CD4-positive, CD25-positive, alpha-beta regulatory T cell (primary cell): Measurements from ENCODE around the gene VEZT. TPM values are rescaled to one million over a fixed set of nuclear protein-coding genes. Genes with fewer than 3 reads are reported as not detected.
"Not testable (repeated sequence)": the region's sequence is repeated elsewhere in the genome, so short reads cannot be mapped to it uniquely, and the experiment has no call there.

Experiments used
- ATAC-seq, 2 donors: fragments of 150-1000 bp; cut with Tn5 transposase; one replicate each; pipeline ENCODE4 v1.10.0; 2021; ENCODE audit warnings: low read depth in 2 of 2, moderate number of reproducible peaks in 2 of 2, moderate library complexity in 1 of 2
- DNase-seq, 3 donors: peaks; one replicate each; pipeline versions ENCODE4 v3.0.0 to v3.0.0-alpha.2; 2012 to 2022; ENCODE audit warnings: mixed read lengths in 1 of 3
- H3K27ac ChIP-seq: one replicate; pipeline ENCODE4 v1.7.0; 2013; ENCODE audit warnings: mild to moderate bottlenecking, low read length; ENCODE audit not compliant: insufficient read depth, poor library complexity, severe bottlenecking
- H3K27me3 ChIP-seq: one replicate; pipeline ENCODE4 v1.7.0; 2013; ENCODE audit warnings: low read length; ENCODE audit not compliant: control insufficient read depth, insufficient read depth
- H3K36me3 ChIP-seq: one replicate; pipeline ENCODE4 v1.7.0; 2013; ENCODE audit warnings: mild to moderate bottlenecking, low read length, moderate library complexity; ENCODE audit not compliant: control insufficient read depth, insufficient read depth
- H3K4me1 ChIP-seq: 2 replicates; pipeline ENCODE4 v1.7.0; 2013; ENCODE audit warnings: mild to moderate bottlenecking, low read length; ENCODE audit not compliant: insufficient read depth, control insufficient read depth, poor library complexity, severe bottlenecking
- H3K4me3 ChIP-seq: one replicate; pipeline ENCODE4 v1.7.0; 2013; ENCODE audit warnings: low read depth, mild to moderate bottlenecking, low read length, moderate library complexity
- H3K9me3 ChIP-seq, 2 experiments: 1 replicate in 1 of 2; 2 replicates in 1 of 2; pipeline ENCODE4 v1.7.0; 2013; ENCODE audit warnings: low read length in 2 of 2, mild to moderate bottlenecking in 1 of 2, moderate library complexity in 1 of 2; ENCODE audit not compliant: control insufficient read depth in 2 of 2
- H3K27ac Mint-ChIP-seq, 3 donors: one replicate each; pipeline ENCODE4 v1.8.0; 2020 to 2022; ENCODE audit warnings: mild to moderate bottlenecking in 3 of 3, mixed read lengths in 3 of 3, moderate library complexity in 2 of 3
- H3K27me3 Mint-ChIP-seq: one replicate; pipeline ENCODE4 v1.8.0; 2022; ENCODE audit warnings: mild to moderate bottlenecking, mixed read lengths
- H3K36me3 Mint-ChIP-seq: one replicate; pipeline ENCODE4 v1.8.0; 2020; ENCODE audit warnings: mixed read lengths
- H3K4me1 Mint-ChIP-seq, 4 donors: one replicate each; pipeline ENCODE4 v1.8.0; 2020 to 2022; ENCODE audit warnings: mixed read lengths in 4 of 4, mild to moderate bottlenecking in 1 of 4
- H3K4me3 Mint-ChIP-seq, 4 donors: one replicate each; pipeline ENCODE4 v1.8.0; 2020 to 2022; ENCODE audit warnings: mild to moderate bottlenecking in 4 of 4, mixed read lengths in 4 of 4, moderate library complexity in 3 of 4
- H3K9me3 Mint-ChIP-seq, 7 donors: one replicate each; pipeline ENCODE4 v1.8.0; 2020 to 2022; ENCODE audit warnings: mixed read lengths in 7 of 7, mild to moderate bottlenecking in 3 of 7, moderate library complexity in 2 of 7
- polyA plus RNA-seq, 4 donors: library from polyadenylated mRNA; unstranded; fragments of 300-500 nt; fragmentation: Illumina TruSeq; gene quantifications; one replicate each; pipeline ENCODE4 v1.2.3, GENCODE V29; 2021
- total RNA-seq: library from RNA; stranded (reverse); gene quantifications from one replicate; pipeline ENCODE4 v1.2.3, GENCODE V29; 2022

The VEZT gene
- total and polyA plus RNA-seq, 5 donors from 2014 or later, result 21.9 to 52.9 (median 28.7) TPM

- H3K9me3 Mint-ChIP-seq, result no peaks in the 10 kb centered on the region
- no peaks in the 10 kb centered on the region for H3K4me1 ChIP-seq
- no peaks in the 10 kb centered on the region for H3K9me3 ChIP-seq
- no peak overlapping the region for H3K27ac ChIP-seq
- H3K27me3 Mint-ChIP-seq, result no peaks in the 10 kb centered on the region
- no peak overlapping the region for H3K4me3 ChIP-seq
- H3K36me3 ChIP-seq, result peaks cover 48% of the 10 kb centered on the region
- H3K27ac Mint-ChIP-seq, result no peak overlapping the region
- H3K36me3 Mint-ChIP-seq, result peaks cover 47% of the 10 kb centered on the region
- H3K27me3 ChIP-seq, result no peaks in the 10 kb centered on the region
- H3K4me1 Mint-ChIP-seq, result peaks cover 0 to 4% (median 0%) of the 10 kb centered on the region in 4 donors
- ATAC-seq (no peak), DNase-seq (no peak)
- no peak overlapping the region for H3K4me3 Mint-ChIP-seq
Observed at GRCh38 chr12:95286713-95287112, 69.1 kb downstream of the VEZT start.

- peaks cover 36% of the 10 kb centered on the region for H3K36me3 Mint-ChIP-seq
- no peak overlapping the region for H3K27ac ChIP-seq
- no peaks in the 10 kb centered on the region for H3K9me3 ChIP-seq
- no peaks in the 10 kb centered on the region for H3K27me3 ChIP-seq
- H3K4me3 ChIP-seq, result no peak overlapping the region
- DNase-seq, result no peak
- peaks cover 44% of the 10 kb centered on the region for H3K36me3 ChIP-seq
- no peaks in the 10 kb centered on the region for H3K4me1 ChIP-seq
- no peaks in the 10 kb centered on the region for H3K9me3 Mint-ChIP-seq
- no peak overlapping the region for H3K4me3 Mint-ChIP-seq
- H3K27ac Mint-ChIP-seq, result no peak overlapping the region
- H3K27me3 Mint-ChIP-seq, result no peaks in the 10 kb centered on the region
- peaks cover 0 to 4% (median 0%) of the 10 kb centered on the region in 4 donors for H3K4me1 Mint-ChIP-seq
- ATAC-seq, result no peak
Observed at GRCh38 chr12:95291501-95291900, 73.9 kb downstream of the VEZT start.

GRCh38 chr12:95298916-95299315, 81.3 kb downstream of the VEZT start:
- H3K4me1 Mint-ChIP-seq, result no peaks in the 10 kb centered on the region
- peaks cover 42% of the 10 kb centered on the region for H3K36me3 ChIP-seq
- H3K36me3 Mint-ChIP-seq, result peaks cover 33% of the 10 kb centered on the region
- no peaks in the 10 kb centered on the region for H3K4me1 ChIP-seq
- H3K9me3 Mint-ChIP-seq, result no peaks in the 10 kb centered on the region
- DNase-seq (no peak), ATAC-seq (no peak)
- no peak overlapping the region for H3K4me3 ChIP-seq
- no peaks in the 10 kb centered on the region for H3K27me3 Mint-ChIP-seq
- H3K27ac ChIP-seq, result no peak overlapping the region
- no peak overlapping the region for H3K27ac Mint-ChIP-seq
- no peaks in the 10 kb centered on the region for H3K27me3 ChIP-seq
- H3K4me3 Mint-ChIP-seq, result no peak overlapping the region
- no peaks in the 10 kb centered on the region for H3K9me3 ChIP-seq

- Mint-ChIP-seq H3K4me3 (no peak overlapping the region), H3K27me3 (no peaks in the 10 kb centered on the region), H3K9me3 (no peaks in the 10 kb centered on the region), H3K36me3 (peaks cover 35% of the 10 kb centered on the region), H3K27ac (peak overlapping the region in 1 of 3 donors; percentile 50), H3K4me1 (peaks cover 0 to 3% (median 1%) of the 10 kb centered on the region in 4 donors)
- no peak overlapping the region for H3K27ac ChIP-seq
- H3K4me1 ChIP-seq, result no peaks in the 10 kb centered on the region
- H3K9me3 ChIP-seq, result no peaks in the 10 kb centered on the region
- DNase-seq, result no peak
- no peak overlapping the region for H3K4me3 ChIP-seq
- peaks cover 34% of the 10 kb centered on the region for H3K36me3 ChIP-seq
- H3K27me3 ChIP-seq, result no peaks in the 10 kb centered on the region
- no peak for ATAC-seq
Observed at GRCh38 chr12:95300286-95300685, 82.7 kb downstream of the VEZT start.

GRCh38 chr12:95303476-95303875, 85.9 kb downstream of the VEZT start:
- Mint-ChIP-seq H3K9me3 (no peaks in the 10 kb centered on the region), H3K4me3 (no peak overlapping the region)
- H3K27me3 ChIP-seq, result no peaks in the 10 kb centered on the region

GRCh38 chr12:95304673-95305198, 87.1 kb downstream of the VEZT start:
- Histone ChIP-seq H3K27ac (no peak overlapping the region), H3K4me3 (no peak overlapping the region), H3K36me3 (peaks cover 6% of the 10 kb centered on the region), H3K9me3 (no peaks in the 10 kb centered on the region), H3K27me3 (no peaks in the 10 kb centered on the region), H3K4me1 (no peaks in the 10 kb centered on the region)
- Mint-ChIP-seq H3K36me3 (peaks cover 16% of the 10 kb centered on the region), H3K9me3 (no peaks in the 10 kb centered on the region), H3K4me1 (peaks cover 0 to 3% (median 1%) of the 10 kb centered on the region in 4 donors), H3K27me3 (no peaks in the 10 kb centered on the region), H3K4me3 (no peak overlapping the region), H3K27ac (peak overlapping the region in 1 of 3 donors; percentile 64)
- DNase-seq (no peak), ATAC-seq (no peak)

More at GRCh38 chr12:95303476-95303875, 85.9 kb downstream of the VEZT start:
- Mint-ChIP-seq H3K4me1 (peaks cover 0 to 3% (median 1%) of the 10 kb centered on the region in 4 donors), H3K27me3 (no peaks in the 10 kb centered on the region), H3K36me3 (peaks cover 21% of the 10 kb centered on the region), H3K27ac (no peak overlapping the region)
- H3K4me1 ChIP-seq, result no peaks in the 10 kb centered on the region
- no peak overlapping the region for H3K27ac ChIP-seq
- no peaks in the 10 kb centered on the region for H3K9me3 ChIP-seq
- no peak for ATAC-seq
- H3K36me3 ChIP-seq, result peaks cover 16% of the 10 kb centered on the region
- no peak for DNase-seq
- no peak overlapping the region for H3K4me3 ChIP-seq

- no peaks in the 10 kb centered on the region for H3K9me3 ChIP-seq
- Mint-ChIP-seq H3K4me3 (no peak overlapping the region), H3K27me3 (no peaks in the 10 kb centered on the region), H3K27ac (no peak overlapping the region), H3K9me3 (peaks cover 0 to 1% (median 0%) of the 10 kb centered on the region in 7 donors), H3K4me1 (no peaks in the 10 kb centered on the region), H3K36me3 (no peaks in the 10 kb centered on the region)
- ATAC-seq (no peak), DNase-seq (no peak)
- no peaks in the 10 kb centered on the region for H3K4me1 ChIP-seq
- H3K4me3 ChIP-seq, result no peak overlapping the region
- no peaks in the 10 kb centered on the region for H3K27me3 ChIP-seq
- no peaks in the 10 kb centered on the region for H3K36me3 ChIP-seq
- H3K27ac ChIP-seq, result no peak overlapping the region
Observed at GRCh38 chr12:95312656-95313055, 95.0 kb downstream of the VEZT start.

GRCh38 chr12:95314756-95315155, 97.1 kb downstream of the VEZT start:
- H3K4me1 Mint-ChIP-seq, H3K4me3 Mint-ChIP-seq, H3K36me3 Mint-ChIP-seq, H3K27ac Mint-ChIP-seq, H3K27me3 ChIP-seq, H3K4me1 ChIP-seq, H3K9me3 Mint-ChIP-seq, H3K36me3 ChIP-seq, H3K27me3 Mint-ChIP-seq, H3K27ac ChIP-seq, H3K9me3 ChIP-seq, ATAC-seq, DNase-seq, H3K4me3 ChIP-seq: not testable (repeated sequence)
